T-helper 2 cell treated with Interferon-gamma antibody and Interleukin-4, amounts not matched to agents 5 μg/mL and 100 μg/mL, for 36 hours (primary cell): ENCODE results near the gene CC2D1A.

Experiments
- DNase-seq: peaks from one replicate; pipeline ENCODE4 v3.0.0; 2021; ENCODE audit warnings: low spot score
- H3K27ac Mint-ChIP-seq: one replicate; pipeline ENCODE4 v1.8.0; 2021; ENCODE audit warnings: mild to moderate bottlenecking, mixed read lengths
- H3K27me3 Mint-ChIP-seq: one replicate; pipeline ENCODE4 v1.8.0; 2021; ENCODE audit warnings: low read depth, mixed read lengths
- H3K36me3 Mint-ChIP-seq: one replicate; pipeline ENCODE4 v1.8.0; 2021; ENCODE audit warnings: low read depth, mixed read lengths
- H3K4me1 Mint-ChIP-seq: one replicate; pipeline ENCODE4 v1.8.0; 2021; ENCODE audit warnings: low read depth, mixed read lengths
- H3K4me3 Mint-ChIP-seq: one replicate; pipeline ENCODE4 v1.8.0; 2022; ENCODE audit warnings: mild to moderate bottlenecking, moderate library complexity, mixed read lengths
- H3K9me3 Mint-ChIP-seq: one replicate; pipeline ENCODE4 v1.8.0; 2021; ENCODE audit warnings: mixed read lengths

The CC2D1A gene

GRCh38 chr19:13974073-13974472 is 68.1 kb downstream of the CC2D1A start:
- Mint-ChIP-seq H3K36me3 (peaks cover 12% of the 10 kb centered on the region), H3K4me1 (peaks cover 7% of the 10 kb centered on the region), H3K4me3 (no peak overlapping the region), H3K9me3 (no peaks in the 10 kb centered on the region), H3K27me3 (no peaks in the 10 kb centered on the region), H3K27ac (peak overlapping the region; percentile 16)
- DNase-seq = no peak

DNA sequence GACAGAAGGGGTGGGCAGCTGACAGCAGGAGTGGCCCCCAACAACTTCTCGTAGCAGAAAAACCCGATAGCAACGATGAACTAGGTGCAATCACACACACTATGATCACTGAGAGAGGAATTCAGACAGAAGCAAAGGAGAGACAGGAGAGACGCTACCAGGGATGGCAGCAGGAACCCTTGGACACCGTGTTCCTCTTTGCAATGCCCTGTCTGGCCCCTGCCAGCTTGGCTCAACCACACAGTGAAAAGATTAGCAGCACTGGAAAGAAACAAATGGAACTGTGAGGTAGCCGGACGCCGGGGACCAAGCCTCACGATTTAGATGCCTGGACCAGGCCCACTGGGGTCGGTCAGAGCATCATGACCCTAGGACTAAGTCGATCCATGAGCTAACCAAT is 69.9 kb downstream of the CC2D1A start:
- Mint-ChIP-seq H3K27me3 (no peaks in the 10 kb centered on the region), H3K27ac (peak overlapping the region; percentile 1), H3K4me3 (no peak overlapping the region), H3K9me3 (no peaks in the 10 kb centered on the region), H3K36me3 (peaks cover 11% of the 10 kb centered on the region), H3K4me1 (peaks cover 7% of the 10 kb centered on the region)
- DNase-seq = no peak

- Mint-ChIP-seq H3K4me3 (no peak overlapping the region), H3K27me3 (no peaks in the 10 kb centered on the region), H3K4me1 (peaks cover 7% of the 10 kb centered on the region), H3K9me3 (no peaks in the 10 kb centered on the region), H3K36me3 (peaks cover 11% of the 10 kb centered on the region), H3K27ac (peak overlapping the region; percentile 1)
- DNase-seq = no peak
Measured at GRCh38 chr19:13976446-13976845, 70.4 kb downstream of the CC2D1A start.

- Mint-ChIP-seq H3K27me3 (no peaks in the 10 kb centered on the region), H3K27ac (no peak overlapping the region), H3K4me1 (peaks cover 14% of the 10 kb centered on the region), H3K9me3 (no peaks in the 10 kb centered on the region), H3K36me3 (peaks cover 11% of the 10 kb centered on the region), H3K4me3 (no peak overlapping the region)
- DNase-seq = no peak
Measured at GRCh38 chr19:13977803-13978202, 71.8 kb downstream of the CC2D1A start.

DNA sequence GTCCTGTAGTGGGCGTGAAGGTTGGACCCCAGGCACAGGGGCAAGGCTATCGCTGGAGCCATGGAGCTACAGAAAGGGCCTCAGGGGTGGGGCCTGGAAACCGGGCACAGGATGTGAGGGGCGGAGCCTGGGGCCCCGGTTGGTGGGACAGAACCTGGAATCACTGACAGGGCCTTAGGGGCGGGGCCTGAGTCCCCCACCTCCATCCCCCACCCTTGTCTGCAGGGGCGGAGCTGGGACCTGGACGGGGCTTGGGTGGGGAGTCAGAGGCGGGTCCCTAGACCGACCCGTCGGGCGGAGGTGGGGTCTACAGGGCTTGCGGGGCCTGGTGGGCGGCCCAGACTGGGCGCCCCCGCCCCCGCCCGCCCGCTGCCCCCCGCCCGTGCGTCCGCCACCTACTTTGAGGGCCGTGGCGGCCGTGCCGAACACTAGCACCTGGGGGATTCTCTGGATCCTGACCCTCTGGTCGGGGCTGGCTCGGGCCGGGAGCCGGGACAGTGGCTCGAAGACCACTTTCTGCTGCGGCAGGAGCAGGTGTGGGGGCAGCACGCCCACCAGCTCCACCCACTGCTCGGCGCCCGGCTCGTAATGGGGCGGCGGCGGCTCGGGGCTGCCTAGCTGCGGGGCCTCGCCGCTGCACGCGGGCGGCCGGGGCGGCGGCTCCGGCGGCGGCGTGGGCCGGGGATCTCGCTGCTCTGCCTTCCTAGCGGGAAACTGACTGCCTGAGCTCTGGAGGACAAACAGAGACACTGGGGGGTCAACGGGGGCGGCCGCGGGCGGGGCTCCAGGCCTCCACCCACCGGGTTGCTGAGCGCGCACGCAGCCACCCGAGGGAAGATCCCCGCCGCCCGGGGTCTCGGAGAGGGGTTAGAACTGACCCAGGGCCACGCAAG is 72.6 kb downstream of the CC2D1A start:
- no peak for DNase-seq
- Mint-ChIP-seq H3K9me3 (no peaks in the 10 kb centered on the region), H3K36me3 (peaks cover 8% of the 10 kb centered on the region), H3K27ac (no peak overlapping the region), H3K4me1 (peaks cover 18% of the 10 kb centered on the region), H3K4me3 (no peak overlapping the region), H3K27me3 (no peaks in the 10 kb centered on the region)

GRCh38 chr19:13979244-13979615 is 73.2 kb downstream of the CC2D1A start:
- Mint-ChIP-seq H3K27me3 (no peaks in the 10 kb centered on the region), H3K27ac (no peak overlapping the region)
- no peak for DNase-seq

DNA sequence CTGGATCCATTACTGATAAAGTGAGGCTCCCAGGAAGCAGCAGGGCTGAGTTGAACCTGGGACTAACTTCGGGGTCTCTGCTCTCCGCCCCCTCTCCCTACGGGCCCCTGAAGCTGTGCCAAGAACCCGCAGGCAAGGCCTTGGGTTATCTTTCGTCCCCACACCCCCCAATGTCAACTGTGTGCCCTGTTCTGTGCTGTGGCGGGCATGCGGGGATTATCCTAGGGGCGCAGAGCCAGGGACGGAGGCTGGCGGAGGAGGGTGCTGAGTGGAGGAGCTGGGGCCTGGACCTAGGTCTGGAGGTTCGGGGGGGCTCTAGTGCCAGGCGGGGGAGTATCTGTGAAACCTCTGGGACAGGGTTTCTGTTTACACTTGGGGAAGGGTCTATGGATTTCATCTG is 73.7 kb downstream of the CC2D1A start:
- Mint-ChIP-seq H3K4me1 (peaks cover 11% of the 10 kb centered on the region), H3K27me3 (no peaks in the 10 kb centered on the region), H3K9me3 (no peaks in the 10 kb centered on the region), H3K36me3 (peaks cover 2% of the 10 kb centered on the region), H3K27ac (no peak overlapping the region), H3K4me3 (no peak overlapping the region)
- no peak for DNase-seq

More at GRCh38 chr19:13979244-13979615, 73.2 kb downstream of the CC2D1A start:
- peaks cover 14% of the 10 kb centered on the region for H3K4me1 Mint-ChIP-seq
- peaks cover 5% of the 10 kb centered on the region for H3K36me3 Mint-ChIP-seq
- H3K4me3 Mint-ChIP-seq = no peak overlapping the region
- H3K9me3 Mint-ChIP-seq = no peaks in the 10 kb centered on the region

DNA sequence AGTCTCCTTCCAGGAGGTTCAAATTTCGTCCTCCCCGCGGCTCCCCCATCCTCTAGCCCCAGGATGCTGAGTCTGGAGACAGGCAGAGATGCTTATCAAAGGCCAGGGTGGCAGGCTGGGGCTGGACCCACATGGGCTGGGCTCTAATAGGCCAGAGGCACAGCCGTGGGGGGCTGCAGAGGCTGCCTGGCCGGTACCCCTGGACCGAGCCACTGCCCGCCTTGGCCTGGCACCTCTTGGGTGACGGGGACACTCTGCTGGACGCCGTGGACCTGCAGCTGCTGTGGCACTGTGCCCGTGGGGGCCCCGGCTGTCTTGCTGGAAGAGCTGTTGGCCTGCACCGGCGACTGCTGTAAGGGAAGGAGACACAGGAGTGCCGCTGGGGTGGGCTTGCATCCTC is 74.3 kb downstream of the CC2D1A start:
- Mint-ChIP-seq H3K9me3 (no peaks in the 10 kb centered on the region), H3K27me3 (no peaks in the 10 kb centered on the region), H3K4me1 (peaks cover 16% of the 10 kb centered on the region), H3K36me3 (peaks cover 2% of the 10 kb centered on the region), H3K4me3 (no peak overlapping the region), H3K27ac (no peak overlapping the region)
- no peak for DNase-seq
